Ascending aorta (tissue), 2 donors: ENCODE results near the gene SYT1. TPM values are rescaled to one million over a fixed set of nuclear protein-coding genes. Genes with fewer than 3 reads are reported as not detected.

Experiments
- DNase-seq, 2 donors: peaks; one replicate each; pipeline ENCODE4 v3.0.0-alpha.2; 2019; ENCODE audit warnings: low spot score in 2 of 2
- H3K27ac ChIP-seq, 2 donors: fragments of 200-600 bp; sonication (generic); one replicate each; pipeline ENCODE4 v1.5.1; 2016 to 2017; ENCODE audit warnings: mild to moderate bottlenecking in 1 of 2
- H3K27me3 ChIP-seq: fragments of 200-600 bp; sonication (generic); one replicate; pipeline ENCODE4 v1.5.1; 2017
- H3K36me3 ChIP-seq, 2 donors: fragments of 200-600 bp; sonication (generic); one replicate each; pipeline ENCODE4 v1.5.1; 2016
- H3K4me1 ChIP-seq, 2 donors: fragments of 200-600 bp; sonication (generic); one replicate each; pipeline ENCODE4 v1.5.1; 2016 to 2017; ENCODE audit warnings: mild to moderate bottlenecking in 1 of 2
- H3K4me3 ChIP-seq, 2 donors: fragments of 200-600 bp; sonication (generic); one replicate each; pipeline ENCODE4 v1.5.1; 2016 to 2017; ENCODE audit warnings: mild to moderate bottlenecking in 1 of 2
- H3K9me3 ChIP-seq, 2 donors: fragments of 200-600 bp; sonication (generic); one replicate each; pipeline ENCODE4 v1.5.1; 2016
- CTCF ChIP-seq, 3 experiments: fragments of 200-600 bp in 2 of 3; fragments of 450-650 bp in 1 of 3; sonication (generic) in 2 of 3; IDR thresholded peaks; one replicate each; pipeline ENCODE4 v1.5.1; 2016 to 2019; ENCODE audit warnings: antibody characterized with exemption in 3 of 3, mild to moderate bottlenecking in 1 of 3, moderate library complexity in 1 of 3
- intact Hi-C: fragments of 100-400 bp; cut with DNase I; formaldehyde crosslinking; loops from one replicate; pipeline ENCODE4 v1.15.1; 2023
- total RNA-seq: library from RNA; depleted of rRNA; stranded (reverse); fragments of >200 nt; gene quantifications from one replicate; pipeline ENCODE4 v1.1.0, GENCODE V29; 2016

Gene SYT1
- total RNA-seq, 1 donor from 2014 or later = 0.64 TPM

- H3K9me3 ChIP-seq = no peaks in the 10 kb centered on the region
- H3K27ac ChIP-seq = no peak overlapping the region
- H3K4me3 ChIP-seq = no peak overlapping the region
- intact Hi-C loops = no loop called here
- no peaks in the 10 kb centered on the region for H3K4me1 ChIP-seq
- TF ChIP-seq CTCF (IDR thresholded peaks at IDR 0.05) = no peak
- no peak for DNase-seq
- H3K27me3 ChIP-seq = no peaks in the 10 kb centered on the region
- H3K36me3 ChIP-seq = no peaks in the 10 kb centered on the region
Observed at GRCh38 chr12:79058342-79058741, 193.8 kb downstream of the SYT1 start.

GRCh38 chr12:79059557-79059956 lies 195.0 kb downstream of the SYT1 start:
- H3K27ac ChIP-seq = no peak overlapping the region
- no peaks in the 10 kb centered on the region for H3K4me1 ChIP-seq
- no peaks in the 10 kb centered on the region for H3K27me3 ChIP-seq
- no peak for TF ChIP-seq CTCF (IDR thresholded peaks at IDR 0.05)
- no peaks in the 10 kb centered on the region for H3K36me3 ChIP-seq
- intact Hi-C loops = no loop called here
- DNase-seq = no peak
- no peak overlapping the region for H3K4me3 ChIP-seq
- H3K9me3 ChIP-seq = no peaks in the 10 kb centered on the region

- no peak for TF ChIP-seq CTCF (IDR thresholded peaks at IDR 0.05)
- DNase-seq = no peak
- intact Hi-C loops = no loop called here
- Histone ChIP-seq H3K4me1 (no peaks in the 10 kb centered on the region), H3K27me3 (no peaks in the 10 kb centered on the region), H3K36me3 (no peaks in the 10 kb centered on the region), H3K4me3 (no peak overlapping the region), H3K27ac (no peak overlapping the region), H3K9me3 (no peaks in the 10 kb centered on the region)
Observed at GRCh38 chr12:79063258-79063657, 198.7 kb downstream of the SYT1 start.

GRCh38 chr12:79067977-79068376 lies 203.4 kb downstream of the SYT1 start:
- H3K4me1 ChIP-seq = no peaks in the 10 kb centered on the region
- no peaks in the 10 kb centered on the region for H3K36me3 ChIP-seq
- no peaks in the 10 kb centered on the region for H3K9me3 ChIP-seq
- TF ChIP-seq CTCF (IDR thresholded peaks at IDR 0.05) = no peak
- intact Hi-C loops = no loop called here
- DNase-seq = no peak
- H3K27me3 ChIP-seq = no peaks in the 10 kb centered on the region
- H3K27ac ChIP-seq = no peak overlapping the region
- H3K4me3 ChIP-seq = no peak overlapping the region

- no peak for DNase-seq
- Histone ChIP-seq H3K27ac (no peak overlapping the region), H3K27me3 (no peaks in the 10 kb centered on the region), H3K9me3 (no peaks in the 10 kb centered on the region), H3K36me3 (no peaks in the 10 kb centered on the region), H3K4me1 (no peaks in the 10 kb centered on the region), H3K4me3 (no peak overlapping the region)
- intact Hi-C loops = no loop called here
- TF ChIP-seq CTCF (IDR thresholded peaks at IDR 0.05) = no peak
Observed at GRCh38 chr12:79069009-79069408, 204.4 kb downstream of the SYT1 start.

GRCh38 chr12:79071498-79071897 lies 206.9 kb downstream of the SYT1 start:
- no peaks in the 10 kb centered on the region for H3K4me1 ChIP-seq
- DNase-seq = no peak
- H3K36me3 ChIP-seq = no peaks in the 10 kb centered on the region
- H3K4me3 ChIP-seq = no peak overlapping the region
- no peak for TF ChIP-seq CTCF (IDR thresholded peaks at IDR 0.05)
- H3K27me3 ChIP-seq = no peaks in the 10 kb centered on the region
- intact Hi-C loops = no loop called here
- no peak overlapping the region for H3K27ac ChIP-seq
- no peaks in the 10 kb centered on the region for H3K9me3 ChIP-seq
